ENCODE data around the gene SH3RF1.
"Not testable (repeated sequence)": the region's sequence is repeated elsewhere in the genome, so short reads cannot be mapped to it uniquely, and the experiment has no call there.

The SH3RF1 gene

DNA sequence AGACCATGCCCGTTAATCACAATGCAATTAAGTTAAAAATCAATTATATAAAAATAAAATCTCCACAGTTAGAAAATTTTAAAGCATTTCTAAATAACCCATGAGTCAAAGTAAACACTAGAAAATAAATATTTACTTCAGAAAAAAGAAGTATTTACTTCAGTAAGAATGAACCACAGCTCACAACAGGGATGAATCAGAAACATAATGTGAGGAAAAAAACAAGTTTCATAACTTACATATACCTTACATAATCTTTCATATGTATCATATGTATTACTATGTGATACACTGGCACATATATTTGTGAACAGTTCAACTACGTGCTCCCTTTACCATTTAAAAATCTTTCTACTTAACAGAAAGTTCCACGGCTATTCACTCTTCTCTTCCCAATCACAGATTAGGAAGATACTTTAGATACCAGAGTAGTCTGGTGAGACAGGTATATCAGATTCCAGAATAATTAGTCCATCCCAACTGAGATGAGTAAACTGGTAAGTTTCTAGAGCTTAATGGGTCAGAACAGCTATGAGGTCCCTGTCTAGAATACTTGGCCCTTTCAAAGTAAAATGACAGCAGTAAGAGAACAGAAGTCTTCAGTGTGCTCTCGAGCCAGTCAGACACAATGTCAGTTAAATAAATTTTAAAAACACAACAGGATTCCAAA, 70.3 kb downstream of the SH3RF1 start:
- DNase-seq (ENCODE audit: low read depth), result no peak

DNA sequence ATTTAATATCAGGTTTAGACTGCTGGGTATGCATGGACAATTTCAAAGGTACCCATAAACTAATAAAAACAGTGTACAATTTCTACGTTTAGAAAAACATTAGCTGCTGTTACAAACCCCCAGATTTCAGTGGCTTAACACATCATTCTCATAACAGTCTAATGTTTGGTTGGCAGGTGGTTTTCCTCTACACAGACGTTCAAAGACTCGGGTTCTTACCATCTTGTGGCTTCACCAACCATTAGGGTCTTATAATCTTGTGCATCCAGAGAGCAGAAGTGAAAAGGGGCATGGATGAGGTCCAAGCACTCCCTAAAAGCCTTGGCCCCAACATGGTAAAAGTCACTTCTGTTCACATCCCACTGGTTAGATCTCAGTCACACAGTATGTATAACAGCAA, 71.6 kb downstream of the SH3RF1 start:
- no peak for DNase-seq (ENCODE audit: low read depth)

DNA sequence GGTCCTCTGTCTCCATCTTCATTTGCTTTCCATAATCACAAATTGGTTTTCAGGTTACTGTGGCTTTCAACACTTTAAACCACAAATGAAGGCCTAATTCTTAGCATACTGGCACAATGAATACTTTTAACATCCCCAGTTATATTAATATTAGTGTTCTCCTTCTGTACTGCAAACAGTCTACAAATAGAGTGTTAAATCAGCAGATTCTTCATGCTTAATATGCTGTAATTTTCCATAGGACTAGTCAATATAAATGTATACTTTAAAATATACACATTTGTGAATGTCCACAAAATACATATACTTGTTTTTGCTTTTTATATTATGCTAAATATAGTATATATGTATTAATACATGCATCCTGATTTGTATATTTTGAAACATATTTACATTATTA, 72.6 kb downstream of the SH3RF1 start:
- DNase-seq (ENCODE audit: low read depth), result no peak

DNA sequence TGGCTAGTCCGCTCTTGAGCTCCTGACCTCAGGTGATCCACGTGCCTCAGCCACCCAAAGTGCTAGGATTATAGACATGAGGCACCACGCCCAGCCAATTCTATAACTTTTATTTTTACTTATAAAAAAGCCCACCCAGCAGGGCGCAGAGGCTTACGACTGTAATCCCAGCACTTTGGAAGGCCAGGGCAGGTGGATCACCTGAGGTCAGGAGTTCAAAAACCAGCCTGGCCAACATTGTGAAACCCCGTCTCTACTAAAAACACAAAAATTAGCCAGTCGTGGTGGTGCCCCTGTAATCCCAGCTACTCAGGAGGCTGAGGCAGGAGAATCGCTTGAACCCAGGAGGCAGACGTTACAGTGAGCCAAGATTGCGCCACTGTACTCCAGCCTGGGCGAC, 73.5 kb downstream of the SH3RF1 start:
- not testable (repeated sequence) for DNase-seq (ENCODE audit: low read depth)

DNA sequence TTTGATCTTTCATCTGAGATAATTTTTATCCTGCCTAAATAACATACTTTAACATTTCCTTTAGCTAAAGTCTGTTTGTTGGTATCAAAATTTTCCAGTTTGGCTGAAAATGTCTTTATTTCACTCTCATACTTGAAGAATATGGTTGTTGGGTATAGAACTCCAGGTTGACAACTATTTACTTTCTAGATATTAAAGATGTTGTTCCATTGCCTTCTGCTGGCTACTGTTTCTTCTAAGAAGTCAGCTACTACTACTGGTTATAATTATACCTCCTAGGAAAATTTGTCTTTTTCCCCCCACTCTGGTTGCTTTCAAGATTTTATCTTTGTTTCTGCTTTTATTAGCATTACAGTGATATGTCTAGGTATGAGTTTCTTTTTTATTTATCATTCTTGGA, 75.7 kb downstream of the SH3RF1 start:
- no peak for DNase-seq (ENCODE audit: low read depth)

DNA sequence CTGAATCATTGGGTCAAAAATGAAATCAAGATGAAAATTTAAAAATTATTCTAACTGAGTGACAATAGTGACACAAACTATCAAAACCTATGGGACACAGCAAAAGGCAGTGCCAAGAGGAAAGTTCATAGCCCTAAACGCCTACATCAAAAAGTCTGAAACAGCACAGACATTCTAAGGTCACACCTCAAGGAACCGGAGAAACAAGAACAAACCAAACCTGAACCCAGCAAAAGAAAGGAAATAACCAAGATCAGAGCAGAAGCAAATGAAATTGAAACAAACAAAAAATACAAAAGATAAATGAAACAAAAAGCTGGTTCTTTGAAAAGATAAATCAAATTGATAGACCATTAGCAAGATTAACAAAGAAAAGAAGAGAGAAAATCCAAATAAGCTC, 80.8 kb downstream of the SH3RF1 start:
- DNase-seq (ENCODE audit: low read depth), result not testable (repeated sequence)

DNA sequence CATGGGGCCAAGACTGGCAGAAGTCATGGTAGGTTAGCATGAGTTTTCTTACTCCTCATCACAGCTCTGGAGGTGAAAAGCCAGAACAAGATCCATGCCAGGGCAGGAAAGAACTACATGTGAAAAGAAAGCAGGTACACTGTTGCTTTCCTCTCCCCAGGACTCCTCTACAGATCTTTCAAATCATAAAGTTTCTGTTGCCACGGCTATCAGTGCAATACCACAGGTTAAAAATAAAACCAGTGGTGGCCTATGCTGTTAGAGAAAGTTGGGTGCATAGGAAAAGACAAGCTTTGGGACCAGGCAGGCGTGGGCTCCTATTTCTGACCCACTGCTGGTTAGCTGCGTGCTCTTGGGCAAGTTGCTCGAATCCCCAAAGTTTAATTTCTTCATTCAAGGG, 81.4 kb downstream of the SH3RF1 start:
- DNase-seq (ENCODE audit: low read depth), result no peak

DNA sequence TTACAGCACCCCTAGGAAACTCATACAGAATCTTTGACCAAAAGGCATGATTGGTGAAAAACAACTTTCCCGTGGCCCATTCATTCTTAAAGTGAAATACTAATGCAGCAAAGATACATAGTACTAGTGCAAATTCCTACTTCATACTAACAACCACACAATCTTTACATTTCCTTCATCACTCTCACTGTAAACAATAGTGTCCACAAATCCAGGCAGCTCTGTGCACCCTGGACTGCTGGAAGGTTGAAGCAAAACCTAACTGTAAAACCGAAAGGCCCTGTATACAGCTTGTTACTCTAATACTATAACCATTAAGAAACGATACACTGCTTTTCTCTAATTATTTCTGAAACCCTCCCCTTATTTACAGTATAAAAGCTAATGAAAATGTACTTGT, 82.6 kb downstream of the SH3RF1 start:
- DNase-seq (ENCODE audit: low read depth), result no peak

DNA sequence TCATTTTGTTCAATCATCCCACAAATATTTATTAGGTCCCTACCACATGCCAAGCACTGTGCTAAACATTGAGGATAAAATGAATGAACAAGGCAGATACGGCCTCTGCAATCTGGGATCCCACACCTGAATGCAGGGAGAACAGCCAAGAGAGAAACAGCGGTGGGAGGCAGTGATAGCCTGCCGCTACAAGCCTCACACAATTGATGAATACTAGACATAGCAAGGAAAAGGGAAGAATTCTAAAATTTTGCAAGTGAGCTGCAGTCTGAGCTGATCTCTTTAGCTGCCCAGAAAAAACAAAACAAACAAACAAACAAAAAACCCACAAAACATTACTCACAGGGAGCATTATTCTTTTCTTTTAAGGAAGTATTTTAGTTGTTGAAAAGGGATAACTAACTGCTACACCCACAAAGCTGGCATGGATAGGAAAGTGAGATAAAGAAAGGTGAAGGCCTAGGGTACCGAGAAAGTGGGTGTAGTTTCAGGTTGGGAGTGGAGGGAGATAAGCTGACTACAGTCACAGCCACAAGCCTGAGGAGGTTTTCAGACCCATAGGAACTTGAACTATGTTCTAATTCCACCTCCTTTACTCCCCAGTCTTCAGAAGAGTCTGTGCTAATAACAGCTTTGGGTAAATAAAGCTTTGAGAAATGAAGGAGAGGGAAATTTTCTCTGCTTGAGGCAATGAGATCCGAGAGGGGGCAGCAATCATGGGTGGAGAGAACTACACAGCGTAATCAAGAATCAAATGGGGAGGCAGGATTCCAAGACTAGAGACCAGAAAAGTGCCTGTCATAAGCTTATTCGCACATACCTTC, 85.4 kb downstream of the SH3RF1 start:
- DNase-seq (ENCODE audit: low read depth), result no peak

DNA sequence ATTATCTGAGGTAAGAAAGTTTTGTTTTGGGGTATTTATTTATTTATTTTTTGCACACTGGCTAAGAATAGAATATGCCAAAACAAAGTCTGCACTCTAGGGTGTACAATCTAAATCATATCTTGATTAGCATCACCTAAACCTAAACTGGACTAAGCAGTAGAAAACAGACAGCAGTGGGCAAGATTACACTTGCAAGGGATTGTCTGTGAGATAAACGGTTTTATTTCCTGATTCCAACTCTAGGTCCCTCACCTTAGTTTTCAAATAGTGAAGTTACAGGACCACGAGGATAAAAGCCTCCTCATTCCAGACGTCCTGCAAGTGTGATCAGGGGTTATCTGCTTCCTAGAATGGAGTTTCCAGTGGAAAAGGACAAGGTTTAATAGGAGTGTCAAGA, 86.1 kb downstream of the SH3RF1 start:
- DNase-seq (ENCODE audit: low read depth), result no peak

DNA sequence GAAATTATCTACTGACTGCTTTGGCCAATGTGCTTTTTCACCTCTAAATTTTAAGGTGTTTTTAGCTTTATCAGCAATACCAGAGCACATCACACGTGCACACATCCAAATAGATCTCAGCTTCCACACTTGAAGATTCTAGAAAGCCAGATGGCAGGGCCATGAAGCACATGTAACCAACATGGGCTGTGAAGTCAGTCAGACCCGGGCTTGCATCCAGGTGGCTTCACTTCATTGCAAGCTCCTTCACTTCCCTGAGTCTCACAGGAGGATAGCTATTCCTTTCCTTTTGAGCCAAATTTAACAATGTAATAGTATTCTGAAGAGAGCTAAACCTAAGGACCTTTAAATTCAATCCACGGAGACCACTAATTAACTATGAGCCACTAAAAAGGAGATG, 86.5 kb downstream of the SH3RF1 start:
- no peak for DNase-seq (ENCODE audit: low read depth)

DNA sequence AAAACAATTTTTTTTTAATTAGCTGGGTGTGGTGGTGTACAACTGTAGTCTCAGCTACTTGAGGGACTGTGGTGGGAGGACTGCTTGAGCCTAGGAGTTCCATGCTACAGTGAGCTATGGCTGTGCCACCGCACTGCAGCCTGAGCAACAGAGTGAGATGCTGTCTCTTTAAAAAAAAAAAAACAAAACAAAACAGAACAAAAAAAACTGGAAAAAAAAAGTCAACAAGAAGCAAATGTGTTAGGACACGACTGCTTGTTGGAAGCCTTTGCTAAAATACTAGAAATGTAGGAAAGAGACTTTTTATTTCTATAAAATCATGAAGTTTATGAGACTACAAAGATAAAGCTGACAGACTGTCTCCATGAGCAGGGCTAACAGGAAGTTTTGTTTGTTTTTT, 87.2 kb downstream of the SH3RF1 start:
- no peak for DNase-seq (ENCODE audit: low read depth)

DNA sequence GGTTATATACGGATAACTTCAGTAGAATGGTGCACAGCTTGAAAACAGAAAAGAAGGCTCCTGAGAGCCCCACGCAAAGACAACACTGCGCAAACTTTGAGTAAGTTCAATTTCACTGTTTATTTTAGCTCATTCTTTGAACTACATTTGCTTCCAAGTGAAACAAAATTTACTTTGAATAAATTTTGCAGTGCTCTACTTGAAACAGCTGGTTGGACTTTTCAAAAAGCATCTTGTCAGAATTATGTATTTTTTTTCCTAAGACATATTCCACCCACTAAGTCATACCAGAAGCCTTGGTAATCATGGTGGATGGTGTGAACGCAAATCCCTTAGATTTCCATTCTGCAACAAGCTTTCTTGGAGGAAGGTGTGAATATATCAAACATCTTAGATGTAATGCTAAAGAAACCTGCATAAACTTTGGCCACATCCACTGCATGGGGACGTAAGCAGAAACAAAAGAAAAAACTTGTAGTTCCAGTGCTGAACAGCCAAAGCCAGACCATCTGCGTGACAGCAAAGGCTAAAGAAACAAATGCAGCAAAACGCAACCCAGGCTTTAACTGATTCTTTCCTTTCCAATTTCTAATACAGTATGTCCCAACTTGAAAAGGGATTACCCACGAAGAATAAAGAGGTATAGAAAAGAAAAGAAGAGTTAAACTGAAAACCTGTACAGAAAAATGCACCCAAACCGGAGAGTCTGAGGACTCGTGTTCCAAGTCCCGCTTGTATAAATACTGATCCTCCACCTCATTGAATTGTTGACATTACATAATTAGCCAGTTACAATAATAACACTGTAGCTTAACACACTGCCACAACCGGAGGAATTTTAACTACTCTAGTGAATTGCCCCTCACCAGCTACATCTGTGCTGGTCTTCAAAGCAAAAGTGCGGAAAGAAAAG, 90.9 kb downstream of the SH3RF1 start:
- DNase-seq (ENCODE audit: low read depth), result no peak

DNA sequence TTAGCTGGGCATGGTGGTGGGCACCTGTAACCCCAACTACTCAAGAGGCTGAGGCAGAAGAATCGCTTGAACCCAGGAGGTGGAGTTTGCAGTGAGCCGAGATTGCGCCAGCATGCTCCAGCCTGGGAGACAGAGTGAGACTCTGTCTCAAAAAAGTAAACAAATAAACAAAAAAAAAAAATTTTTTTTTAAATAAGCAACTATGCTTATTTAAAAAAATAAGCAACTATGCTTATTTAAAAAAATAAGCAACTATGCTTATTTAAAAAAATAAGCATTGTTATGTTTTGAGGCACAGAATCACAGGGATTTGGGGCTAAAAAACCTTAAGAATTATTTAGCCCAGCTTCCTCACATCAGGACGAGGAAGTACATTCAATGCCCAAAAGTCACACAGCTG, 92.7 kb downstream of the SH3RF1 start:
- not testable (repeated sequence) for DNase-seq (ENCODE audit: low read depth)

DNA sequence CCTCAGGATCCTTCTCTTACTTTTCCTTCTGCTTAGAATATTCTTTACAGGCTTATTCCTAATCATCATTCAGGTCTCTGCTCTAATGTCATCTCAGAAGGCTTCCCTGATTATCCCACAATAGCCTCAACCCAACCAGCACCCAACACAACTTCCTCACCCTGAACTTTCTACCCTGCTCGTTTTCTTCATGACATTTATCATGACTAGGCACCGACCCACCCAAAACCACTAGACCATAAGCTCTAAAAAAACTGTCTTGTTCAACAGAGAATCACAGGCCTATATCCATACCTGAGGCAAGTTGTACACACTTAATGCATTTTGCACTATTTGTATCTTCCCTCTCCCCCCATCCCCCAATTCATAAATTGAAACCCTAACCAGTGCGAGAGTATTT, 95.3 kb downstream of the SH3RF1 start:
- DNase-seq (ENCODE audit: low read depth), result no peak

DNA sequence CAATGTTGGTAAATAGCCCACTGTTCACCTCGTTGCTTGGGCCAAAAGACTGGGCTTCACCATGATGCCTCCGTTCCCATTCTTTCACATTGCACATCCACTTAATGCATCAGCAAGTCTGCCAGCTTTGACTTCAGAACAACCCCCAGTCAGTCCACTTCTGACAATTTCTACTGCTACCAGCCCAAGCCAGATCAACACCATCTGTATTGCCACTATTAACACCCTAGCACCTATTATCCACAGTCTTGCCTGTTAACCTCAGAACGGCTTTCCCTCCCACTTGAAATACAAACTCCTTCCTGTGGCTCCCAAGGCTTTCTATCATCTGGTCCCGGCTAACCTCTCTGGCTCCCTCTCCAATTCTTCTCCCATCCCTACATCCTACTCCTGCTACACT, 95.7 kb downstream of the SH3RF1 start:
- no peak for DNase-seq (ENCODE audit: low read depth)

DNA sequence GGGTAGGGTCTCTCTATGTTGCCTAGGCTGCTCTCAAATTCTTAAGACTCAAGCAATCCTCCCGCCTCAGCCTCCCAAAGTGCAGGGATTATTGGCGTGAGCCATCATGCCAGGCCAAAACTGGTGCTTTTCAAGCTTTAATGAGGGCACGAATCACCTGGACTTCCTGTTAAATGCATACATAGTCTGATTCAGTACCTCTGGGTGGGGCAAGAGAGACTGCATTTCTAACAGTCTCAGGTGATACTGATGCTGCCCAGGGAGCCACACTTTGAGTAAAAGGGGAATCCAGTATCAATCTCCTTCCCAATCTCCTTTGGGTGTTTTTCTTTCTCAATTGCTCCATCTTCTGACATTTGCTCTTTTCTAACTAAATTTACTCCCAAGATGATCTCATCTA, 96.5 kb downstream of the SH3RF1 start:
- DNase-seq (ENCODE audit: low read depth), result no peak

DNA sequence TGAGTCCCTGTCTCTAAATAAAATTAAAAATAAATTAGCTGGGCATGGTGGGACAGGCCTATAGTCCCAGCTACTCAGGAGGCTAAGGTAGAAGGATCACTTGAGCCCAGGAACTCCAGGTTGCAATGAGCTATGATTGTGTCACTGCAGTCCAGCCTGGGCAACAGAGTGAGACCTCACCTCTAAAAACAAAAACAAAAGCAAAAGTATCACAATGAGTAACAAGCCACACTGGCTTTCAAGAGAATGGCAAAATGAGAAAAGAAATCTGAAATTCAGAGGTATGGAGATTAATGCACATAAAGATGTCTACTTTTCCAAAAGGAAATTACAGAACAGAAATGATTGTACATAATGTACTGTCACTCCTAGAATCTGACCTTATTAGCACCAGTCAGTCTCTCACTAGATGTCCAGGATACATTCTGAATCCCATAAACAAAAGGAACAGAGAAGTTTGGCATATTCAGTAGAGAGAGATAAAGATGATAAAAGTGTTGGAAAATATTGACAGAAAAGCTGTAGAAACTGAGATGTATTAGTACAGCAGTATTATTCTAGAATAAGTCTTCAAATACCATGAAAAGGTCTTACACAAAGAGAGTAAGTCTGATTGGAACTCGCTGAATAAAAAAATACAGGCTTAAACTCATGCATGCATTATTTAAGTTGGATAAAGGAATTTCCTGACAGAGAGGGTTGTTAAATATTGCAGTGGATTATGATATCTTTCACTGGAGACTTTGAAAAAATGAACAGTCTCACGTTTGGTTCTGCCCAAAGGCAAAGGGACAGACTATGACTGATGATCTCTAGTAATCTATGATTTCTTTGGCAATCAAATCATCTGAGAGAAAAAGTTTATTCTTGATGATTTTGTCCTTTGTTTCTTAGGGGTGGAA, 102.5 kb downstream of the SH3RF1 start:
- no peak for DNase-seq (ENCODE audit: low read depth)

DNA sequence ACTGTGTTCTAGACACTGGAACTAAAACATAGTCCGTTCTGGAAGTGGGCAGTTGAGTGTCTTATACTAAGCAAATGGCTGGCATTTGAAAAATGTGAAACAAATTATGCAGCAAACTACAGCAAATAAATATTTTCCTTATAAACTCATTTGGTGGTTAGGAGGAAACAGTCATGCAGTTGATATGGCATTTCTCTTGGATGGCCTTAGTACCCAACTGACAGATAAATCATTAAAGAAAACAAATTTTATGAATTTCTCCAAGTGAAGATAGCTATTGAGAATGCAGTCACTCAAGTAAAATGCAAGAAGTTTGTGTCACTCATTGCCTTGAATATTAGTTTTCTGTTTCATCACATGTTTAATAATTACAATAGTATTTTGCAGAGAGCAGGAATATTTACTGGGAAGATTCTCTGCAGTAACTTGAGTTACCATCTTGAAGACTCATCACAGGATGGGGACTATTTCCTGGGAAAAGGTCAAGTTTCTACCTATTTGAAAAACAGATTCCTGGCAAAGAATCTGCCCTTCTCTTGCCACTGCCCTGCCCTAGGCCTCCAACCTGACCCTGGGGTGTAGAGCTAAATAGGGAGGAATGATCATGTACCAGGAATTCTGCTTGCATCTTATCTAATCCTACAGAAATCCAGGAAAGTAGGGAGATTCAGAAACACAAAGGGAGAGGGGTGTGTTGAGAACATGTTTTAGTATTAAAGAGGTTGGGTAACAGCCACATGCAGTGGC, 105.9 kb downstream of the SH3RF1 start:
- DNase-seq (ENCODE audit: low read depth), result no peak

DNA sequence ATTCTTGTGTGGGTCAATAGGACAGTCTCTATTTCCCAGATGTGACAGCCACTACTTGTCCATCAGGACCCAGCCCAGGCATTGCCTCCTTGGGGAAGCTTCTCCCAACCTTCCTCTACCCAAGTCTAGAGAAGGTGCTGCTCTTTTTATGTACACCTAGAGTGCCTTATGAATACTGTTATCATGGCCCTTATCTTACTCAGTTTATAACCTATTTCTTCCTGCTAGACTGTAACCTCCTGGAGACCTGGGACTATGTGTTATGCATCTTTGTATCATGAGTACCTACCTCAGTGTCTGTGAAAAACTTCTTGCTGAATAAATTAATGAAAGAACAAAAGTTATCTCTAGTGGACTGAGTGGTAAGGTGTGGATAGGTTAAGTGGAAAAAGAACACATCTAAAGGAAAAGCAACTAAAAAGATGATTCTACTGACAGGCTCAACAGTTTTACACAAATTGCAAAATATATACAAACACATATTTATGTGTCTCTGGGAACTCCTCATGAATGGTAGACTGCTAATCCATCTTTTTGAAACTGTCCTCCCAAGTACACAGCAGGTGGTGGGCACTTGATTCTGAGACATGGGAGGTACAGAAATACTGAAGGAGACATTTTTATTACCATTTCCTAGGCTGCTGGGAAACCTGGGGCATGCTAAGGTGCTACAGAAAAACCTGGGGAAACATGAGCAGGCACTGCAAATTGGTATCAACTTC, 106.6 kb downstream of the SH3RF1 start:
- DNase-seq (ENCODE audit: low read depth), result no peak

Measured in activated gamma-delta T cell treated with anti-CD3 and anti-CD28 coated beads, Interleukin-2, amount 50 U/mL, for 16 hours (primary cell).